Measurements from ENCODE around the gene RRAGC. TPM values are rescaled to one million over a fixed set of nuclear protein-coding genes. Genes with fewer than 3 reads are reported as not detected.

Gene RRAGC
- total and polyA plus RNA-seq, 7 donors, result 11.6 to 29.3 (median 15.7) TPM

GRCh38 chr1:38865112-38865715, 5.6 kb upstream of the RRAGC start:
- no peak for ATAC-seq

GRCh38 chr1:38860454-38860795, 853 bp upstream of the RRAGC start:
- intact Hi-C loops (cut with DNase I), result no loop called here
- DNase-seq (no peak), ATAC-seq (no peak)
- Histone ChIP-seq H3K9me3 (no peaks in the 10 kb centered on the region), H3K36me3 (ENCODE audit: insufficient read depth in 1 of 2, low read depth in 1 of 2) (peaks cover 2 to 33% of the 10 kb centered on the region in 2 donors), H3K4me3 (peak overlapping the region; percentile 82), H3K27ac (peak overlapping the region; percentile 91), H3K27me3 (ENCODE audit: insufficient read depth in 3 of 3, low read length in 2 of 3) (no peaks in the 10 kb centered on the region), H3K4me1 (peaks cover 50% of the 10 kb centered on the region)
- TF ChIP-seq CTCF (IDR thresholded peaks at IDR 0.05), result no peak
- 5 to 8% (median 5%) methylated on average over 6 of the region's 6 CpGs for WGBS, 3 donors

More at GRCh38 chr1:38865112-38865715, 5.6 kb upstream of the RRAGC start:
- Histone ChIP-seq H3K4me1 (peaks cover 34% of the 10 kb centered on the region), H3K9me3 (no peaks in the 10 kb centered on the region), H3K4me3 (no peak overlapping the region), H3K27me3 (ENCODE audit: insufficient read depth in 3 of 3, low read length in 2 of 3) (no peaks in the 10 kb centered on the region), H3K27ac (no peak overlapping the region), H3K36me3 (ENCODE audit: insufficient read depth in 1 of 2, low read depth in 1 of 2) (peaks cover 0 to 32% of the 10 kb centered on the region in 2 donors)
- 69 to 88% (median 75%) methylated on average over 4 of the region's 4 CpGs for WGBS, 3 donors
- no peak for DNase-seq
- intact Hi-C loops (cut with DNase I), result no loop called here
- TF ChIP-seq CTCF (IDR thresholded peaks at IDR 0.05), result no peak

- DNase-seq, result peak; percentile 52 to 80
- Histone ChIP-seq H3K4me3 (peak overlapping the region; percentile 82), H3K36me3 (ENCODE audit: insufficient read depth in 1 of 2, low read depth in 1 of 2) (peaks cover 8 to 34% of the 10 kb centered on the region in 2 donors), H3K9me3 (no peaks in the 10 kb centered on the region), H3K27ac (peak overlapping the region; percentile 91), H3K27me3 (ENCODE audit: insufficient read depth in 3 of 3, low read length in 2 of 3) (no peaks in the 10 kb centered on the region), H3K4me1 (peaks cover 43% of the 10 kb centered on the region)
- ATAC-seq, result peak; percentile 33 to 62 (median 57)
- no peak for TF ChIP-seq CTCF (IDR thresholded peaks at IDR 0.05)
- intact Hi-C loops (cut with DNase I), result no loop called here
- 0 to 1% (median 0%) methylated on average over 41 to 51 of the region's 51 CpGs for WGBS, 3 donors
Observed at GRCh38 chr1:38858833-38859560, 575 bp downstream of the RRAGC start.

DNA sequence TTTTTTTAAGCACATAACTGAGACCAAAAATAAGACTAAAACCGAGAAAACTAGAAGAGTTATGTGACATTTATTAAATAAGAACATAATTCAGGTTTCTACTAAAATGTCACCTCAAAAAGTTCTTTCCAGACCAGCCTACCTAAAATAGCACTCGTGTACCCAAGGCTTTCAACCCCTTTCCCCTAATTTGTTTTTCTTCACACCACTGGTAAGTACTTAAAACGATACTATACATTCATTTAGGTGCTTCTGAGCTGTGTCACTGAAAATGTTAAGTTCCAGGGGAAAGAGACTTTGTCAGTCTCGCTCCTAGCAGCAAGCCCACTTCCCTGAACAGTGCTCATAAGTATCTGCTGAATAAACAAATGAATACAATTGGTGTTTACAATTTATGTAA, 6.8 kb downstream of the RRAGC start:
- Histone ChIP-seq H3K4me3 (no peak overlapping the region), H3K9me3 (no peaks in the 10 kb centered on the region), H3K27me3 (ENCODE audit: insufficient read depth in 3 of 3, low read length in 2 of 3) (no peaks in the 10 kb centered on the region), H3K27ac (no peak overlapping the region), H3K36me3 (ENCODE audit: insufficient read depth in 1 of 2, low read depth in 1 of 2) (peaks cover 8 to 94% of the 10 kb centered on the region in 2 donors), H3K4me1 (peaks cover 7% of the 10 kb centered on the region)
- no peak for ATAC-seq
- 83 to 86% (median 85%) methylated on average over 4 of the region's 4 CpGs for WGBS, 3 donors
- no peak for DNase-seq
- no peak for TF ChIP-seq CTCF (IDR thresholded peaks at IDR 0.05)
- intact Hi-C loops (cut with DNase I), result no loop called here
